CD14-positive monocyte (primary cell): Measurements from ENCODE around the gene CTBS. TPM values are rescaled to one million over a fixed set of nuclear protein-coding genes. Genes with fewer than 3 reads are reported as not detected.

Source experiments
- DNase-seq, 3 donors: peaks; one replicate each; pipeline ENCODE4 v3.0.0-alpha.2; 2011 to 2022
- H2AFZ ChIP-seq: 2 replicates; pipeline ENCODE4 v1.6.0; 2012; ENCODE audit warnings: mild to moderate bottlenecking, low read depth, low read length, inconsistent platforms; ENCODE audit not compliant: insufficient read depth, poor library complexity, severe bottlenecking
- H3K27ac ChIP-seq, 2 donors: 1 replicate in 1 of 2; 2 replicates in 1 of 2; pipeline ENCODE4 v1.5.1; 2012 to 2013; ENCODE audit warnings: low read length in 2 of 2, control low read depth in 1 of 2, inconsistent platforms in 1 of 2, low read depth in 1 of 2, mild to moderate bottlenecking in 1 of 2
- H3K27me3 ChIP-seq, 2 donors: one replicate each; pipeline versions ENCODE4 v1.6.0 to v1.6.1; 2011 to 2013; ENCODE audit warnings: low read length in 2 of 2; ENCODE audit not compliant: control insufficient read depth in 2 of 2, insufficient read depth in 2 of 2
- H3K36me3 ChIP-seq, 2 donors: replicated peaks in 1 of 2; 1 replicate in 1 of 2; 2 replicates in 1 of 2; pipeline versions ENCODE4 v1.5.1 to v1.6.1; 2012 to 2013; ENCODE audit warnings: low read length in 2 of 2, control low read depth in 1 of 2, inconsistent platforms in 1 of 2, mild to moderate bottlenecking in 1 of 2; ENCODE audit not compliant: insufficient read depth in 2 of 2, control insufficient read depth in 1 of 2
- H3K4me1 ChIP-seq, 2 donors: 1 replicate in 1 of 2; 2 replicates in 1 of 2; pipeline versions ENCODE4 v1.5.1 to v1.6.1; 2012 to 2013; ENCODE audit warnings: low read length in 2 of 2, control low read depth in 1 of 2, inconsistent platforms in 1 of 2, mild to moderate bottlenecking in 1 of 2, moderate library complexity in 1 of 2; ENCODE audit not compliant: insufficient read depth in 2 of 2, control insufficient read depth in 1 of 2
- H3K4me2 ChIP-seq: replicated peaks from 2 replicates; pipeline ENCODE3; 2012; ENCODE audit warnings: low read length, moderate library complexity, mild to moderate bottlenecking; ENCODE audit not compliant: poor library complexity, severe bottlenecking; ENCODE audit errors: extremely low read depth
- H3K4me3 ChIP-seq, 3 experiments: fragments of 200-600 bp in 1 of 3; sonication (generic) in 1 of 3; replicated peaks in 1 of 3; 1 replicate in 2 of 3; 2 replicates in 1 of 3; pipeline ENCODE4 v1.5.1; 2011 to 2013; ENCODE audit warnings: low read length in 3 of 3, mild to moderate bottlenecking in 3 of 3, control low read depth in 2 of 3, low read depth in 2 of 3, inconsistent platforms in 1 of 3, moderate library complexity in 1 of 3
- H3K79me2 ChIP-seq: 2 replicates; pipeline ENCODE4 v1.6.0; 2012; ENCODE audit warnings: mild to moderate bottlenecking, control low read depth, inconsistent platforms, low read length, moderate library complexity; ENCODE audit not compliant: insufficient read depth
- H3K9ac ChIP-seq: 2 replicates; pipeline ENCODE4 v1.6.0; 2017; ENCODE audit warnings: low read length, mild to moderate bottlenecking; ENCODE audit not compliant: insufficient read depth, poor library complexity, severe bottlenecking
- H3K9me3 ChIP-seq, 2 donors: replicated peaks in 1 of 2; 1 replicate in 1 of 2; 2 replicates in 1 of 2; pipeline versions ENCODE4 v1.5.1 to v1.6.1; 2012 to 2013; ENCODE audit warnings: low read length in 2 of 2, control low read depth in 1 of 2; ENCODE audit not compliant: control insufficient read depth in 1 of 2, insufficient read depth in 1 of 2
- H4K20me1 ChIP-seq: 2 replicates; pipeline ENCODE4 v1.6.0; 2012; ENCODE audit warnings: mild to moderate bottlenecking, low read length, control low read depth, moderate library complexity; ENCODE audit not compliant: insufficient read depth
- H3K27ac Mint-ChIP-seq, 7 donors: one replicate each; pipeline ENCODE4 v1.8.0; 2020; ENCODE audit warnings: mild to moderate bottlenecking in 7 of 7, mixed read lengths in 7 of 7, moderate library complexity in 6 of 7, inconsistent platforms in 2 of 7
- H3K27me3 Mint-ChIP-seq, 3 donors: one replicate each; pipeline ENCODE4 v1.8.0; 2021 to 2022; ENCODE audit warnings: low read depth in 3 of 3, mild to moderate bottlenecking in 3 of 3, mixed read lengths in 3 of 3, moderate library complexity in 3 of 3, inconsistent platforms in 1 of 3
- H3K36me3 Mint-ChIP-seq, 2 donors: one replicate each; pipeline ENCODE4 v1.8.0; 2020; ENCODE audit warnings: mixed read lengths in 2 of 2, inconsistent platforms in 1 of 2, mild to moderate bottlenecking in 1 of 2
- H3K4me1 Mint-ChIP-seq: one replicate; pipeline ENCODE4 v1.8.0; 2020; ENCODE audit warnings: mild to moderate bottlenecking, mixed read lengths
- H3K4me3 Mint-ChIP-seq, 2 donors: one replicate each; pipeline ENCODE4 v1.8.0; 2020; ENCODE audit warnings: mild to moderate bottlenecking in 2 of 2, mixed read lengths in 2 of 2, moderate library complexity in 1 of 2
- H3K9me3 Mint-ChIP-seq, 7 donors: one replicate each; pipeline ENCODE4 v1.8.0; 2020 to 2022; ENCODE audit warnings: mixed read lengths in 7 of 7, mild to moderate bottlenecking in 6 of 7, moderate library complexity in 6 of 7, inconsistent platforms in 2 of 7
- CTCF ChIP-seq: fragments of 200-600 bp; IDR thresholded peaks from one replicate; pipeline ENCODE4 v1.8.0; 2022; ENCODE audit warnings: antibody characterized with exemption, mild to moderate bottlenecking
- WGBS: methylation state at CpG from one replicate; pipeline ENCODE4 v1.1.5; 2013; ENCODE audit warnings: missing lambda C conversion rate; ENCODE audit not compliant: insufficient coverage; 5-methylcytosine and 5-hydroxymethylcytosine counted together
- intact Hi-C, 2 donors: fragments of 100-400 bp; cut with micrococcal nuclease; formaldehyde crosslinking; loops; one replicate each; pipeline versions ENCODE4 v1.15.0 to v1.15.1; 2023
- polyA plus RNA-seq, 3 donors: library from polyadenylated mRNA; depleted of rRNA in 1 of 3; unstranded in 2 of 3; stranded (reverse) in 1 of 3; fragments of 300-500 nt in 2 of 3; fragments of >200 nt in 1 of 3; fragmentation: Illumina TruSeq in 2 of 3; gene quantifications; 1 replicate in 2 of 3; 2 replicates in 1 of 3; pipeline ENCODE4 v1.2.3, GENCODE V29; 2012 to 2021

The CTBS gene
- polyA plus RNA-seq, 3 donors, result 29.2 to 62.2 (median 44.8) TPM

DNA sequence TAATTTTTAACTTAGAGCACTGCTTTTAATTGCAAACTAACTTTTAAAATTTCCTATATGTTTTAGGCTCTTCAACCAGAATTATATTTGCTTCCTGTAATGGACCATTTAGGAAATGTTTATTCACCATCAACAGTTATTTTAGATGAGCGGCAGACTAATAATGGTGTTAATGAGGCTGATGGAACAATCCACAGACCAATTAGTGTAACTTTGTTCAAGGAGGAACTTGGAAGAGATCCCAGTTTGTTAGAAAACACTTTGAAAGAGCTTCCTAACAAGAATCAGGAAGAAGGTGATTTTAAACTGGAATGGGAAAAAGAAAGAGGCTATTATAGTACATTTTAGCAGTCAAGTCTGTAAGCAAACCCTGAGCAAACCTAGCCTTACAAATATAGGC lies 48.5 kb downstream of the CTBS start:
- Mint-ChIP-seq H3K4me3 (no peak overlapping the region), H3K27ac (no peak overlapping the region), H3K36me3 (peaks cover 41 to 42% of the 10 kb centered on the region in 2 donors), H3K9me3 (peaks cover 0 to 7% (median 4%) of the 10 kb centered on the region in 7 donors), H3K4me1 (no peaks in the 10 kb centered on the region), H3K27me3 (peaks cover 0 to 2% (median 0%) of the 10 kb centered on the region in 3 donors)
- Histone ChIP-seq H4K20me1 (no peaks in the 10 kb centered on the region), H3K36me3 (peaks cover 11 to 26% of the 10 kb centered on the region in 2 donors), H3K4me2 (no peak overlapping the region), H2AFZ (no peak overlapping the region), H3K27me3 (no peaks in the 10 kb centered on the region), H3K4me3 (no peak overlapping the region), H3K4me1 (no peaks in the 10 kb centered on the region), H3K9ac (no peak overlapping the region), H3K79me2 (no peaks in the 10 kb centered on the region), H3K27ac (no peak overlapping the region), H3K9me3 (no peaks in the 10 kb centered on the region)
- WGBS, result no CpG with 5 or more reads among the region's 1 CpG
- intact Hi-C loops, result no loop called here
- no peak for DNase-seq
- TF ChIP-seq CTCF, result no peak

DNA sequence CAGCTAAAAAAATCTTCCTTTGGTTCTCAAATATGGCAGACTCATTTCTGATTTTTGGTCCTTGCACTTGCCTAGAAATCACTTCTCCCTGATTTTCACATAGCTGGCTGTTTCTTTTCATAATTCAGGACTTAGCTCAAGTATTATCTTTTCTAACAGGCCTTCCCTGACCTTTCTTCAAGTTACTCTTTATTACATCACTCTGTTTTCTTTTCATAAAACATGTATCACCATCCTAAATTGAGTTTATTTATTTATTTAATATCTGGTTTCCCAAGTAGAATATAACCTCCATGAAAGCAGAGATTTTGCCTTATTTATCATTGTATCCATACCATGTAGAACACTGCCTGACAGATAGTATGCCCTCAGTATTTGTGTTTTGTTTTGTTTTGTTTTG lies 49.6 kb downstream of the CTBS start:
- Histone ChIP-seq H3K27me3 (no peaks in the 10 kb centered on the region), H3K4me3 (no peak overlapping the region), H3K27ac (no peak overlapping the region), H3K36me3 (peaks cover 10 to 20% of the 10 kb centered on the region in 2 donors), H3K9ac (no peak overlapping the region), H3K9me3 (no peaks in the 10 kb centered on the region), H3K79me2 (no peaks in the 10 kb centered on the region), H3K4me1 (no peaks in the 10 kb centered on the region), H3K4me2 (no peak overlapping the region), H2AFZ (no peak overlapping the region), H4K20me1 (no peaks in the 10 kb centered on the region)
- H3K4me1 Mint-ChIP-seq, result no peaks in the 10 kb centered on the region
- H3K27me3 Mint-ChIP-seq, result peaks cover 0 to 2% (median 0%) of the 10 kb centered on the region in 3 donors
- H3K27ac Mint-ChIP-seq, result no peak overlapping the region
- intact Hi-C loops, result no loop called here
- TF ChIP-seq CTCF, result no peak
- no peak for DNase-seq
- H3K9me3 Mint-ChIP-seq, result peaks cover 0 to 7% (median 4%) of the 10 kb centered on the region in 7 donors
- peaks cover 31 to 39% of the 10 kb centered on the region in 2 donors for H3K36me3 Mint-ChIP-seq
- H3K4me3 Mint-ChIP-seq, result no peak overlapping the region
